D721Med (cell line): ENCODE data around the gene IL17RE.

Experiments
- DNase-seq: peaks from one replicate; pipeline ENCODE4 v3.0.0; 2011; ENCODE audit warnings: low spot score; ENCODE audit not compliant: insufficient read length
- FAIRE-seq: peaks from 2 replicates; lab custom pipeline; 2011; peaks lifted over from hg19 to GRCh38; lab: Jason Lieb, UNC
- CTCF ChIP-seq: IDR thresholded peaks from 2 replicates; pipeline ENCODE4 v1.5.1; 2012; ENCODE audit warnings: mild to moderate bottlenecking, control low read depth; ENCODE audit not compliant: insufficient read depth; ENCODE audit errors: missing control alignments

The IL17RE gene

DNA sequence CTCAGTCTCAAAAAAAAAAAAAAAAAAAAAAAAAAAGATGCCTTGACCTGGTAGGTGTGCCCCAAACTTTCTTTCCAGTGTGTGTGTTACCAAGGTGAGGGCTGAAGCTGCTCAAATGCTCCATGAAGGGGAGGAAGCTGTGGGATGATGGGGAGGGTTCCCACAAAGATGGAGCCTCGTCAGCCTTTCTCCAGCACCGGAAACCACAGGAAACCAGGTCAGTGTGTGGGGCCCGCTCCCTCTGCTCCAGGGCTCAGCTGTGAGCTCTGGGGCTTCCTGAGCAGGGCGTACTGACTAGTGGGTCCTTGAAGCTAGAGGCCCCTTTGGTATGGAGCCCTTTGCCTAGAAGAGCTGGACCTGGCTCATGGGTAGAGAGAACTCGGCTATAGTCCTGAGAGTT, 681 bp upstream of the IL17RE start:
- DNase-seq (no peak), FAIRE-seq (no peak)
- no peak for TF ChIP-seq CTCF

DNA sequence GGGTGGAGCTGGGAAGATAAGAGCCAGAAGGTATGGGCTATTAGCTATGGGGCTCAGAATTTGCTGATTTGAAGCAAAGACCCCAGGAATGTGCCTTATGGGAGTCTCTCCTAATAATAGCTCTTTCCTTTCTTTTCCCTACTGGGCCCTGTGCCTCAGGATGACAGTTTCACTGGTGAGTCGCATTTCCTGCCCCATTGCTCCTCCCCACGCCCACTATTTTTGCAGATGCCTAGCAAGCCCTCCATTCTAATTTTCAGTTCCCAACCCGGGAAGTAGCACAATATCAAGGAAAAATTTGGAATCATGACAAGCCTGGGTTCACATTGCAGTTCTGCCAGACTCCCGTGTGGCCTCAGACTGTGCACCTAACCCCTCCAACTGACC, 583 bp downstream of the IL17RE start:
- TF ChIP-seq CTCF = no peak
- DNase-seq (no peak), FAIRE-seq (no peak)

DNA sequence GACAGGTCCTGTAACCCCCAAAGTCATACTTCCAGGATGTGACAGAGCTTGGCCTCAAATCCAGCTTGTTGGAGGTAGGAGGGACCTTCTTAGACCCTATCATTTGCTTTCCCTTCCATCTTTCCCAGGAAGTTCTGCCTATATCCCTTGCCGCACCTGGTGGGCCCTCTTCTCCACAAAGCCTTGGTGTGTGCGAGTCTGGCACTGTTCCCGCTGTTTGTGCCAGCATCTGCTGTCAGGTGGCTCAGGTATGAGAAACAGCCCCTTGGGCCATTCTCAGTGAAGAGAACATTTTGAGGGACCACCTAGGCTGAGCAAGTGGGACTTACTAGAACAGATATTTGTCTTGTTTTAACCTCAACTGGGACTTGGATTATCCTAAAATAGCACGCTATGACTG, 1.3 kb downstream of the IL17RE start:
- FAIRE-seq (no peak), DNase-seq (no peak)
- TF ChIP-seq CTCF = no peak

GRCh38 chr3:9906480-9906879, 3.8 kb downstream of the IL17RE start:
- no peak for TF ChIP-seq CTCF
- no peak for DNase-seq
- no peak for FAIRE-seq

DNA sequence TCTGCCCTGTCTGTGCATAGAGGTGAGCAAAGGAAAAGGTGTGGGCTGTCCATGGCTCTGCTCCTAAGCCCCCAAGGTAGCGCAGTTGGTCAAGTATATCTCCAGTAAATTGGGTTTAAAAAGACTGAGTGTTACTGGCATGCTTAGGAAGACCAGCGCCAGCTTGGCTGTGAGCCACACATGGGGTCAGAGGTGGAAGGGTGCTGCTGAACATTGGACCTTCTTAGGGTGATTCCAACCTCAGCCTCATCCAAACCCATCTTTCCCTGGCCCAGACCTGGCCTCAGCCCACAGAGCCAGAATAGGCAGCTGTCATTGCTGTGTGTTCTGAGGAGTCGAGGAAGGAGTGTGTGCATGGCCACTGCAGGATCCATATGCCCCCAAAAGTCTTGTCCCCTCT, 5.6 kb downstream of the IL17RE start:
- FAIRE-seq (no peak), DNase-seq (no peak)
- no peak for TF ChIP-seq CTCF

- DNase-seq (no peak), FAIRE-seq (no peak)
- TF ChIP-seq CTCF = no peak
Measured at GRCh38 chr3:9909221-9910013, 6.8 kb downstream of the IL17RE start.

DNA sequence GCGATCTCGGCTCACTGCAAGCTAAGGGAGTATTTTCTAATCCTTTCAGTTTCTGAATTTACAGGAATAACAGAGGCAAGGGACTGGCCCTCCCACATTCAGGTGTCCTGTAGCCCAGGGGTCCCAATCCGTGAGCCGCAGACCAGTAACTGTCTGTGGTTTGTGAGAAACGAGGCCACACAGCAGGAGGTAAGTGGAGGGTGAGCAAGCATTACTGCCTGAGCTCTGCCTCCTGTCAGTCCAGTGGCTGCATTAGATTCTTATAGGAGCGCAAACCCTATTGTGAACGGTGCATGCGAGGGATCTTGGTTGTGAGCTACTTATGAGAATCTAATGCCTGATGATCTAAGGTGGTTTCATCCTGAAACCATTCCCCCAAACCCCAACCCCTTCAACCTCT, 9.2 kb downstream of the IL17RE start:
- DNase-seq (no peak), FAIRE-seq (no peak)
- TF ChIP-seq CTCF = no peak
